Umbilical cord (tissue), 2 donors: ENCODE measurements around the gene GNAT1. TPM values are rescaled to one million over a fixed set of nuclear protein-coding genes. Genes with fewer than 3 reads are reported as not detected.
"Not testable (repeated sequence)": the region's sequence is repeated elsewhere in the genome, so short reads cannot be mapped to it uniquely, and the experiment has no call there.

Experiments used
- DNase-seq: peaks from one replicate; pipeline ENCODE4 v3.0.0-alpha.2; 2015; ENCODE audit warnings: low spot score
- total RNA-seq: library from RNA; depleted of rRNA; stranded (reverse); fragments of >200 nt; gene quantifications from one replicate; pipeline ENCODE4 v1.2.3, GENCODE V29; 2014; ENCODE audit warnings: low replicate concordance; ENCODE audit not compliant: insufficient read depth

Gene GNAT1
- total RNA-seq, 1 donor from 2014 or later = not detected

DNA sequence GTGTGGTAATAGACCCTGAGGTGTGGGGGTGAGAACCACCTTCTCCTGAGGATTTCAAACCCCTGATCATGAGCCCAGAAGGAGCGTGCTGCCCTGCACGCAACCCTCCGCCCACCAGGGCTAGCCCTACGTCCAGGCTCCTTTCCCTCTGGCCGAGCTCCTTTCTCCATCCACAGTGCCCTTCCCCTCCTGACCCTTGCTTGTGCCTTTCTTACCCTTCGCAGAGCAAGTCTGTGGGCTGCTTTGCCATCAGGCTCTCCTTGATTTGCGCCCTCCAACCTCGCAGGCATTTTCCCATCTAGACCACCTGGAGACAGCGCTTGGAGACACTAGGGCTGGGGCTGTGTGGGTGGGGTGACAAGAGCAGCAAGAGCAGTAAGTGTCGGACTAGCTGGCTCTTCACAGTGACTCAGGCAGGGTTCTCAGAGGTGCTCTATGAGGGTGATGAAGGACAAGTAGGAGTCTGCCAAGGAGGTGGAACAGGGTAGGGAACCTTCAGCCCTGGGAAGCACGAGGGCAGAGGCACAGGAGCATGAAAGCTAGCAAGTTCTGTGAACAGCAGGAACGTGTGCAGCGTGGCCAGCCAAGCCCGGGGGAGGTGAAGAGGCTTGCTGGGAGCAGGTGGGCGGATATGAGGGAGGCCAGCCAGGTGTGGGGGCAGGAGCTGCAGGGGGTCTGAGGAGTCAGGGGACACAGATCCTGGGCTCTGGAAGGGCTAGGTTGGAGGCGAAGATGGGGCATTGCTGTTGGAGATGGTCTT lies 11.1 kb downstream of the GNAT1 start:
- no peak for DNase-seq

DNA sequence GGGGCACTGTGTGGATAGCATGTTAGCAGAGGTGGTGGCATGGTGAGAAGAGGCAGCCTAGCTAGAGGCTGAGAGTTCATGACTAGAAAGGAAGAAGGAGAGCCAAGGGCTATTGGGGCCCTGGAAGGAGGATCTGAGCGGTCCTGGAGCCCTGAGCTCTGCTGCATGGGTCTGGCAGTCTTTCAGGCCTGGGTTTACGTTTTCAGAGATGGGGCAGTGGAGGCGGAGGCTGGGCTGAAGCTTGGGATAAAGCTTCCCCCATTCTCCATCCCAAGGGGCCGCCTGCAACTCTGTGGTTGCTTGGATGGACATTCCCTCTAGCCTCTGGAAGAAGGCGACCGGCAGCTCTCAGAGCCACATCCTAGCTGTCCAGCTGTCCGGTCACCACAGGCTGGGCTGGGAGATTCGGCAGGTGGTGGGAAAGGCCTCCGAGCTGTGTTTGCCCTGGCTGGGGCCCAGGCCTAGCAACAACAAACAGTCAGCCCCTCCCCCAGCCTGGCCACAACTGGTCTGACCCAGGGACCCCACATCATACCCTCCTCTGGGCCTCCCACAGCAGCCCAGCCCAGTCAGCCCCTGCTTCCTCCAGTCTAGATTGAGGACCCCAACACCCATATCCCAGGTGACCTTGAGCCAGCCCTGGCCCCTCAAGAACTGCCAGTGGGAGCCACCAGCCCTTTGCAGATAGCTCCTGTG lies 11.9 kb downstream of the GNAT1 start:
- no peak for DNase-seq

DNA sequence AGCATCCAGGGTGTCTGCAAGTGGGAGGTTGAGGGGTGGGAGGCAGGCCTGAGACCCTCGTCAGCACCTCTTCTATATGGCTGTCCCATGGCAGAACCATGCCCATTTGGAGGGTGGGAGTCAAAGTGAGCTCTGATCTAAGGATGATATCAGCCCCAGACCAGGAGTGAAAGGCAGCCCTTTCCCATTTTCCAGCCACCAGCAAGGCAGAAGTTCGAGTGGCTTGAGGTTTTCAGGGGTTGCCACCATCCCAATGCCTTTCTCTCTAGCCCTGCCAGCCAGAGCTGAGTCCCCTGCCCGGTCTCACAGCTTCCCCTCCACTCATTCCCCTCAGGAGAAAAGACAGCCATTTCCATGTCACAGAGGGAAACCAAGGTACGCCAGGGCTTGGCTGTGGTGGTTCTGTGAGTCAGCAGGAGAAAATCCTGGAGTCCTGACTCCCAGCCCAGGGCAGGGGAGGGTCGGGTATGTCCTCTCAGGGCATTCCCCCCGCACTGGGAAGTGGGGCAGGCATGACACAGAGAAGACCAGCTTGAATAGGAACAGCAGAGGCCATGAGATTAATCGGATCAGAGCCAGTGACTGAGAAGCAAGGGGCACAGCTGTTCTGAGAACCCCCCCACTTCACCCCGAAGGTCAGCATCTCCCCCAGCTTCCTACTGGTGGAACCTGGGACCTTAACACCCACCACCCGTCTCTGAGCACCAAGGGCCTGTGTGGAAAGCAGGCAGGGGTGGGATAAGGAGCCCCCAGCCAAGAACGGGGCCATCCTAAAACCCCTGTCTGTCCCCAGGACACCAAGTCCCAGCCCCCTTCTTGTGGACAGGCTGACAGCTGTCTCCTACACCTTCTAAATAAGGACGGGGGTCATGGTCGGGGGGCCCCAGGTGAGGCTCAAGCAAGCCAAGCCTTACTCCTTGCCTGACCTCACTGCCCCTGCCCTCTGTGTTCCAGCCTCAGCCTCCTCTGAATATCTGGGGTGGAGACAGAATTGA lies 12.7 kb downstream of the GNAT1 start:
- DNase-seq = no peak

DNA sequence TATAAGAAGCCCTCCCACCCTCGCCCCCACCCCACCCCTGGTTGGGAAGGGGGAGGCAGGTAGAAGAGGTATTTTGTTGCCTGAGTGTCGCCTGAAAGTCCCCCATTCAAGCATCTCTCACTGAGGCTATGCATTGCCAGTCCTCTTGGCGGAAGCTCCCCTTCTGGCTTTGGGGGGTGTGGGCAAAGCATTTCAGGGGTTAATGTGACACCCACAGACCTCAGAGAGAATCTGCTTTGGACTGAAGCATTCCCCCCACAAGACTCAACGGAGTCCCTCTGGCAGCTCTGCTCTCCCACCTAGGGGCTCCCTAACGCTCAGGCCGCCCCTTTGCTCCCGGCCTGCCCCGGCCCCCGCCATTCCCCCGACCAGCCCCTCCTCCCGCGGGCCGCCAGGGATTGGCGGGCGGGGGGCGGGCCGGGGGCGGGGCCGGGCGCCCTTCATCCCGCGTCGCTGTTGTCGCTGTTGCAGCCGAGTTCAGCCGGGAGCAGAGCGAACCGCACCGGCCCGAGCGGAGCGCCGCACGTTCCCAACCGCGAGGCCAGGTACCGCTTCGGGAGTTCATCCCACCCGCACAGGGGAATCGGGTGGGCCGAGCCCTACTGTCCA lies 13.5 kb downstream of the GNAT1 start, which contains the start of gene SLC38A3:
Gene SLC38A3, plus strand, starts transcription at position 468 of the 609 bp plus-strand sequence. CDS start 8,929 bp downstream, outside the sequence.
- no peak for DNase-seq

DNA sequence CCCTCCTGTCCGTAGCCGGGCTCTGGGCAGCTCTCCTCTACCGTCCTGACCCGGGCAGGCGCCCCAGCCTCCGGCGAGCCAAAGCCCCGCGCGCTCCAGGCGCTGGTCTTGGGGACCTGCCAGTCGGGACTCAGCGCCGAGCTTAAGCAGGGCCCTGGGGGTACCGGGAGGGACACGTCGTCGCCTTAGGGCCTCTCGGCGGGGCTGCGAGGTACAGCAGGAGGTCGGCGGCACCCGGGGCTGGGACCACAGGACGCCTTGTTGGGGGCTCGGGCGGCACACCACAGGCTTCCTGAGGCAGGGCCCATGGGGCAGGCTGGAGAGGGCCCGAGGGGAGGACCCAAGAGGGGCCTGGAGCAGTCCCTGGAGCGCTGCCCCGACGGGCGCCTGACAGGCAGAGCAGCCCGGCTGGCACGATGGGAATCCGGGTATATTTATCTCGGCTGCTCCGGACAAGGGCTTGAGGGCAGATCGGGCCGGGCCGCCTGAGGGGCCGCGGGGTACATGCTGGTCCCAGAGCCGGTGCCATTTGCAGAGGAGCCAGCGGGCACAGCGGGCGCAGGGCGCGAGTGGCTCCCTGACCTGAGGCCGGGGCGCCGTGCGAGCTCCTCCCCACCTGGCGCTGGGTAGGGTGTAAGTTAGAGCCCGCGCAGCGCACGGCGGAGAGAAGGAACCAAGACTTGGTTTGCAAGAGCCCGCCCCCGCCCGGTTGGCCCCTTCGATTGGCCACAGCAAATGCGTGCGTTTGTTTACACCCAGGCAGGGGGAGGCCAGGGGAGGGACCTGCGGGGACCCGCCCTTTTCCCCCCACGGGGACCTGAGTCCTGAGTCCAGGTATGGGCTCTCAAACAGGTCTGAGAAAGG lies 14.2 kb downstream of the GNAT1 start:
- no peak for DNase-seq

DNA sequence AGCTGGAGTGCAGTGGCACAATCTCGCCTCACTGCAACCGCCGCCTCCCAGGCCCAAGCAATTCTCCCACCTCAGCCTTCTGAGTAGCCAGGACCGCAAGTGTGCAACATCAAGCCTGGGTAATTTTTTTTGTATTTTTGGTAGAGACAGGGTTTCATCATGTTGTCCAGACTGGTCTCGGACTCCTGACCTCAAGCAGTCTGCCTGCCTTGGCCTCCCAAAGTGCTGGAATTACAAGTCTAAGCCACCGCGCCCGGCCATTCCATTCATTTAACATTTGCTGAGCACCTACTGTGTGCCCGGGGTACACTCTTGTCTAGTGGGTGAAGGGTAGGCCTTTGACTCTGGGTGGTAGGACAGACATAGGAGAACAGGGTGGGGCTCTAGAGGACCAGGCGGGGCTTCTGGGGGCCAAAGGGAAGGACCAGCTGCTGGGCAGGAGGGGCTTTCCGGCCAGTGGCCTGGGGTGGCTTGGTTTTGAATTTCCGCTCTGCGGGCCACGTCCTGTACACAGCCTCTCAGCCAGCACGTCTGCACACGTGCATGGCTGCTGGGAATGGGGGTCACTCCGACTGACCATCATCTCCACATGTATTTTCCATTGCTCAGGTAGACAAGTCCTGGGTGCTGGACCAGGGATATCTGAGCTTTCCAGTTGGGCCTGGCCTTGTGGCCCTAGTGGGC lies 16.1 kb downstream of the GNAT1 start:
- no peak for DNase-seq

DNA sequence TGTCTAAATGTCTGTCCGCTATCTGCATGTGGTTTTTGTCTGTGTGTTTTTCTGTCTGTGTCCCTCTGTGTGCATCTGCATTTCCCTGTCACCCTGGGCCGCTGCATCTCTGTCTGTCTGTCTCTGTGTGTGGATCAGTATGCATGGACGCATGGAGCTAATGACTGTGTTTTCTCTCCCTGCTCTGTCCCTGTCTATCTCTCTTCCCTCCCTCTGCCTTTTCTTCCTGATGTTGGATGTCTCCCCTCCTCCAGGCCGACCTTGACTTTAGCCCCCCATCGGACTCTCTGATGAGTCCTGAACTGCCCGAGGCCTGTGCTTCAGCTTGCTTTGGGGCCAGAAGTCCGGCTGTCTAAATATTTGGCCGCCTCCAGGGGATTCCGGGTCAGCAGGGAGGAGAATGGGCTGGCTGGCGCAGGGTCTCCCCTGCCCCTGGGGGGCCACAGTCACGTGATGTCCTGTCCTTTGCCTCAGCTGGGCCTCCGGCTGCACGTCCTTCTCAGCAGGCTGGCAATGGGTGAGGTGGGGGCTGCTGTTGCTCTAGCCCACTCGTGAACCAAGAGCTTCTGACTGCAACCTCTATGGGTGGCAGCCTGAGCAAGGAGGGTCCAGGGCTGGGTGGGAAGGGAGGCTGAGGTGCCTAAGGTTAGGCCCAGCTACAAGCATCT lies 17.4 kb downstream of the GNAT1 start:
- DNase-seq = no peak

DNA sequence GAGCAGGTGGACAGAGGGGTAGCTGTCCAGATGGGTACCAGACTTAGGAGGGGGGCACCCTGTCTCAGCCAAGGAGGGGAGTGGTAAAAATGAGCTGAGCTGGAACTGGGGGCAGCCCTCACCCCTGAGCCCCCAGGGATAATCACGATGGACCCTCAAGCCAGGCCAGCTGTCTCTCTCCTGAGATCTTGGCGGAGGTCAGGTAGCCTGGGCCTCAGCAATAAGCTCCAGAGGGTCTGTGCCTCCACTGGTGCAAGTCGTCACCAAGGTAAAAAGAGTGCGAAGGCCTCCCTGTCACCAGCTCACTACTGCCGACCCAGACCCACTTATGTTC lies 18.7 kb downstream of the GNAT1 start:
- DNase-seq = no peak

DNA sequence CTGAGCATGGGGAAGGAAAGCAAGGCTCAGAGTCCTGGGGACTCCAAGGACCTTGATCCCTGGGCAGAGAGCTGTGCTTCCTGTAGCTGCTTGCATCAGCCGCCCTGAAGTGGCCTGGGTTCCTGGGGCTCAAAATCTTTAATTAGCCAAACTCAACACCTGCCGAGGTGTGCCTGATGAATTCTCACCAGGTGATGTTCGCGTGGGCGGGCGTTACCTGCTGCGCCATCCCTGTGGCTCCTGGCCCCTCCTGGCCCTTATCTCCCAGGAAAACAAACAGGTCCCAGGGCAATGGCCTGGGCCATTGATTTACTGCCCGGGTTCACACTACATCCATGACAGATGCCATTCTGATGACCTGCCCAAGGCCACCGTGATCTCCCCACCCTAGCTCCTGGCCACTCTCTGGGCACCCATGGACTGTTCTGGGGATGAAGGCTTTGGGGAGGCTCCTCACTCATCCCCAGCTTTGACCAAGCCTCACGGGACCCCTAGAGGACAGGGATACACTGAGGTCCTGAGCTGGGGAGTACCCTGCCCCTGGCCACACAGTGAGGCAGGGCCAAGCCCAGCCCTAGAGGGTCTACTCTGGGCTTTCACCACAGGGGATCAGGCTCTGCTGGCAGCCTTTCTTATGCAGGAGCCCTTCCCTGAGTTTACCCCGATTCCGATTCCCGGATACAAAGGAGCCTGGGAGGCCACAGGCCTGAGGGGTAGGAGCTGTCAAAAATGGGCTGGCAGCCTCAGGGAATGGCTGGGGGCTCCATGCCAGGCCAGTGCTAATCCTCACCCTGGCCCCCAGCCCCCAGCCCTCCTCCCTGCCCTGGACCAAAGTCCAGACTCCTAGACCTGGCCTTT lies 19.3 kb downstream of the GNAT1 start:
- DNase-seq = no peak

DNA sequence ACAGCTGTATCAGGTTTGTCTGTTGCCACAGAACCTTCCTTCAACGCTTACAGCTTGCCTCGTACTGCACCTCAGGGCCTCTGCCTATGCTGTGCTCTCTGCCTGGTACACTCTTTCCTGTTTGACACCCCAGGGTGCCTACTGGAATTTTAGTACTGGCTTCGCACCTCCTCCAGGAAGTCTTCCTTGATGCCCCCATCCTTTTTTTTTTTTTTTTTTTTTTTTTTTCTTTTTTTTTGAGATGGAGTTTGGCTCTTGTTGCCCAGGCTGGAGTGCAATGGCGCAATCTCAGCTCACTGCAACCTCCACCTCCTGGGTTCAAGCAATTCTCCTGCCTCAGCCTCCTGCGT lies 19.9 kb downstream of the GNAT1 start:
- not testable (repeated sequence) for DNase-seq

DNA sequence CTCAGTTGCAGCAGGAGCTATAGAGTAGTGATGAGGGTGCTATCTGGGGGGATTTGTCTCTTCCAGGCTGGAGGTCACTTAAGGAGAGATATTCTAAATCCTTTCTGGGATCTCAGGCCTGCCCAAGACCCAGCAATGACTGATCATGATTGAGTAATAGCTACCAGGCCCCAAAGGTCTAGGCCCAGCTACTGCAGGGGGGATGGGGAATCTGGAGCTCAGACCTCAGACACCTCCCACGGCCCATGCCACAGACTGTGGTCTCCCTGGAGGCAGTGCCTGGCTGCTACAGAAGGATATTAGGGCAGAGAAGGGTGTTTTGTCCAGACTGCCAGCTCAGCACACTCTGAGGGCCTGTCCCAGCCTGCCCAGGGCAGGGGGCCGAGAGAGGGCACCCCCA lies 20.5 kb downstream of the GNAT1 start:
- DNase-seq = no peak

DNA sequence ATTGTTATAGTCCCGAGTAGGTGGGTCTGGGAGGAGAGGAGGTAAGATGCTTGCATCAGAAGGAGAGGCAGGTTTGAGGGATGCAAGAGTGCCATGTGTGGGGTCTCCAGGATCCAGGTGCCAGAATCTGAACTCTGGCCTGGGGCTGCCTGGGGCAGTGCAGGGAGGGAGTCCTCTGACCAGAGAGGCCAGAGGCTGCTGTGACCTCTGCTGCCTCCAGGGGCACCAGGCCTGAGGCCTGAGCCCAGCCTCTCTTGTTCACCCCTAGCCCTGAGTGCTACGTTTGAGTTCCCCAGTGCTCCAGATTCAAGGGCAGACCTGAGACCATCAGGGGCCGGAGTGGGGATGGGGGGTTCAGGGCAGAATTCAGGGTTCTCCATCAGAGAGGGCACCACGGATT lies 21.1 kb downstream of the GNAT1 start:
- DNase-seq = no peak

DNA sequence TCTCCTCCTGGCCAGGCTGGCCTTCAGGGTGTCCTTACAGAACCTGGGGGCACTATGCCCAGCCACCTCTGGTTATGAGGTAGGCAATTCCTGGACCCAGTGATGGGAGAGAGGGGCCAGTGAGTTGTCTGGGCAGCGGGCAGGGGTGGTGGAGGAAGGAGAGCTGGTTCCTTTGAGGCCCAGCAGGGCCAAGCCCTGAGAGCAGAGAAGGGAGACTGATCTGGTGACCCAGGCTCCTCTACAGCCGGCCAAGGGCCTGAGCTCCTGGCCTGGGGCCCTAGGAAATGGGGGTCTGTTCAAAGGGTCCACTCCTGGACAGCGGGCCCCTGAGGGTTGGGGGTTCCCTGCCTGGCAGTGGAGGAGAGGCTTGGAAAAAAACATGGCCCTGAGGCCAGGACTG lies 21.6 kb downstream of the GNAT1 start:
- no peak for DNase-seq

DNA sequence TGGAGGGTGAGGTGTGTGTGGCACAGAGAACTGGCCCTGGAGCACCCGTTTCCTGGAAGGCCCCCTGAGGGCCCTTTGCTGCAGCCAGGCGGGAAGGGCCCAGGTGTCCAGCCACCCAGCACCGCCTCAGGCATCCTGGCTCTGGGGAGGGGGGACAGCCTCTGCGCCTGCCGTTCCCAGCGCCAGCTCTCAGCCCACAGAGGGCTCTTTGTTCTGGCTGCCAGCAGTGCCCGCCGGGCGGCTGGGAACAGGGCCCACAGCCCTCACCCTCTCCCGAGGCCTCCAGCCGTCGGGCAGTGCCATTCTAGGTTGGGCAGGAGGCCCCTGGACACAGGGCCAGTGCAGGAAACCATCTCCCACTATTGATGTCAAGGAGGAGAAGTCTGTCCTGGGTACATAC lies 22.0 kb downstream of the GNAT1 start:
- DNase-seq = no peak

DNA sequence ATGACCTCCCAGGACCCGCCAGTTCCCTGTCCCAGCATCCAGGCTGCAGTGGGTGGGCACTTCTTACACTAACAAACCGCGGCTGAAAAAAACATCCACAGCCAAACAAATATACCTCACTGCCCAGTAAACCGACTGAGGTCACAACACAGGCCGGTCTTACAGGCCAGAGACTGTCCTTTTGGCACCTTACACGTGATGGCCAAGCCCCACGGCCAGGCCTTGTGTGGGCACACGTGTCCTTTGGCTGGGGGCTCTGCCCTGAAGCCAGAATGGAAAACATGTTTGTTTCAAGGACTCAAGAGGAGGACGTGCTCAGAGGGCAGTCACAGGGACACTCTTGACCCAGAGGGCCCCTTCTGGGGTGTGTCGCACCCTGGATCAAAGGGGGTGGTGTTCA lies 23.4 kb downstream of the GNAT1 start:
- no peak for DNase-seq

DNA sequence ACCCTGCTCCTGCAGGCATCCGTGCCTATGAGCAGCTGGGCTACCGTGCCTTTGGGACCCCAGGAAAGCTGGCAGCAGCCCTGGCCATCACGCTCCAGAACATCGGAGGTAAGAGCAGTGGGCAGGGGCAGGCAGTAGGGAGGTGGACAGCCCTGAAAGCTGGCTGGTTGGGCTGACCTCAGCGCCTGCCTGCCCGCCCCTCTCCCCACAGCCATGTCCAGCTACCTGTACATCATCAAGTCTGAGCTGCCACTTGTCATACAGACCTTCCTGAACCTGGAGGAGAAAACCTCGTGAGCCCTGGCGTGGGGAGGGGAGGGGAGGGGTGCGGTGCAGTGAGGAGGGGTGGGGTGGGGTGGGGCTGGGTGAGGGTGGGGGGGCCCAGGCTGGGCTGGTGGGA lies 24.1 kb downstream of the GNAT1 start:
- DNase-seq = no peak

DNA sequence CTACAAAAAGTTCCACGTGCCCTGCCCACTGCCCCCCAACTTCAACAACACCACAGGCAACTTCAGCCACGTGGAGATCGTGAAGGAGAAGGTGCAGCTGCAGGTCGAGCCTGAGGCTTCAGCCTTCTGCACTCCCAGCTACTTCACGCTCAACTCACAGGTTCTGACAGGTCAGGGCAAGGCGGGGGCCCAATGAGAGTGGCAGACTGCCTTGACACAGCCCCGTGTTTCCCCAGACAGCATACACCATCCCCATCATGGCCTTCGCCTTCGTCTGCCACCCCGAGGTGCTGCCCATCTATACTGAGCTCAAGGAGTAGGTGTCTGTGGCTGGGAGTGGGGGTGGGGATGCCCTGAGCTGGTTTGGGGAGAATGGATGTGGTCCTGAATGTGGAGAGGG lies 26.3 kb downstream of the GNAT1 start:
- DNase-seq = no peak

DNA sequence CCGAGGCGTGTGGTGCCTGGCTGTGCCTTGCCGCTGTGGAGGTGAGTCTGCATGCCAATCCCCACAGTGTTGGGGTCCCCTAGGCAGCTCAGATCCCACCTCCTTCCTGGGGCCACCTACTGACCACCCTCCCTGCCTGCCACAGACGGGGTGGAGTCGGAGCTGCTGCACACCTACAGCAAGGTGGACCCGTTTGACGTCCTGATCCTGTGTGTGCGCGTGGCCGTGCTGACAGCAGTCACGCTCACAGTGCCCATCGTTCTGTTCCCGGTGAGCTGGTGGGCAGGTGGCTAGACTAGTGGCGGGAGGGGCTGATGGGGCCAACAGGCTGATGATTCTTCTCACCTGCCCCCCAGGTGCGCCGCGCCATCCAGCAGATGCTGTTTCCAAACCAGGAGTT lies 27.0 kb downstream of the GNAT1 start:
- DNase-seq = no peak

DNA sequence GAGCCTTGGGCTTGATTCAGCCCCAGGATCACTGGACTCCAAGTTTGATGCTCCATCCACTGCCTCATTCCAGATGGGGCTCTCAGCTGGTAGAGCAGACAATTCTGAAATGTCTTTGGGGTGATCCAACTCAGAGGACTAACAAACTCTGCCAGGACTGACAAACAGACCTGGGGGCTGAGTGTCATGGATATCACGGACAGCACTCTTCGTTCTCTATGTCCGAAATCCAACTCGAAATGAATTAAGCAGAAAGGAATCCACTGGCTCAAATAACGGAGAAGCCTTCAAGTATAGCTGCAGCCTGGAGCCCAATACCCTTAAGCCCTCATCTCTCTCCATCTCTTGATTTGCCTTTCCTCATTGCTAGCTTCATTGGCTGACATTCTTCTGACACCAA lies 27.9 kb downstream of the GNAT1 start:
- no peak for DNase-seq
